ENCODE results near the gene NBPF3.
"Not testable (repeated sequence)": the region's sequence is repeated elsewhere in the genome, so short reads cannot be mapped to it uniquely, and the experiment has no call there.

NBPF3 gene

DNA sequence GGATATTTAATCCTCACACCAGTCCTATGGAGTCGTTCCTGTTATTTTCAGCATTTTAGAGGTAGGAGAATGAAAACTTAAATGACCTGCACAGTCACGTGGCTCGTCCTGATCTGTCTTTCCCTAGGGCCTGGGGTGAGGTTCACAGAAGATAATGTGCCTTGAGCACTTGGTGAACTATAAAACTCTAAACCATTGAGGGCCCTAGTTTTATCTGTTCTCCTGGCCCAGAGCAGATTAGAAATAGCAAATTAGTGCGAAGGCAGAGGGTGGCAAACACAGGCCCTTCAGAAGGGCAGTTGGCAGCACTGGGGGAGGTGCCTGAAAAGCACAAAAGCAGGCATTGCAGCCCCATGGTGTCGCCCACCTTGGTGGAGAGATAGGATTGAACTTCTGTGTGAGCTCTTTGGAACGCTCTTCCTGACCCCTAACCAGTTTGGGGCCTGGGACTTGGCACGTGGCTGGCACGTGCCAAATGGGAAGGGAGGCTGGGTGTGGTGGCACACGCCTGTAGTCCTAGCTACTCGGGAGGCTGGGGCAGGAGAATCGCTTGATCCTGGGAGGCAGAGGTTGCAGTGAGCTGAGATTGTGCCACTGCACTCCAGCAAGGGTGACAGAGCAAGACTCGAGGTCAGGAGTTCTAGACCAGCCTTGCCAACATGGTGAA is 1.2 kb upstream of the NBPF3 start:
- DNase-seq (ENCODE audit: low read depth): not testable (repeated sequence)

DNA sequence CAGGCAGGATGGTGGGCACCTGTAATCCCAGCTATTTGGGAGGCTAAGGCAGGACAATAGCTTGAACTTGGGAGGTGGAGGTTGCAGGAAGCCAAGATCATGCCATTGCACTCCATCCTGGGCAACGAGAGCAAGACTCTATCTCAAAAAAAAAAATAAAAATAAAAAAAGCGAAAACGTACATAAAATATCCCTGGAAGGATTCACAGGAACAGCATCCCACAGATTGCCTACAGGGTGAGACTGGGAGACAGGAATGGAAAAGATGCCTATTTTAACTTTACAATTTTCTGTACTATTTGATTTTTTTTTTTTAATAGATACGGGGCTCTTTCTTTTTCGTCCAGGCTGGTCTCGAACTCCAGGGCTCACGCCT is 604 bp upstream of the NBPF3 start:
- no peak for DNase-seq (ENCODE audit: low read depth)

DNA sequence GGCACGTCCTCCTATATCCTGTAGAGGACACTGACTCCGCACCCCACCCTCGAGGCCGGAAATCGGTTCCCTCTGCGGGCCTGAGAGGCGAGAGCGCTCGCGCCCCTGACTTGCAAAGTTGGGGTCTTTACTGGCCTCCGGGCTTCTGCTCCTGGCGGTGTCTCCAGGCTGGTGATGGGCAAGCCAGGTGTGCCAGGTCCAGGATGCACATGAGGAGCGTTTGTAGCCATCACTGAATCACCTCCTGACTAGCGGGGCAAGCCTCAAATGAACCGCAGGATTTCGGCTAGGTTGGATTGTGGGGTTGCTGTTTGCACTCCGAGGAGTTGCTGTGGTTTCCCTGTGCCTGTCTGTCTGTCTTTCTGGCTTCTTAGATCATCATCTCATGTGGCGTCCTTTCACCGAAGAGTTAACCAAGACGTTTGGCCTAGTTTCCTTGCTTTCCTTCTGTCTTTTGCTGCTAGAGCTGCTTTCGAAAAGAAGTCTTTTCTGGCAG is 741 bp downstream of the NBPF3 start:
- DNase-seq (ENCODE audit: low read depth): peak; percentile 78

DNA sequence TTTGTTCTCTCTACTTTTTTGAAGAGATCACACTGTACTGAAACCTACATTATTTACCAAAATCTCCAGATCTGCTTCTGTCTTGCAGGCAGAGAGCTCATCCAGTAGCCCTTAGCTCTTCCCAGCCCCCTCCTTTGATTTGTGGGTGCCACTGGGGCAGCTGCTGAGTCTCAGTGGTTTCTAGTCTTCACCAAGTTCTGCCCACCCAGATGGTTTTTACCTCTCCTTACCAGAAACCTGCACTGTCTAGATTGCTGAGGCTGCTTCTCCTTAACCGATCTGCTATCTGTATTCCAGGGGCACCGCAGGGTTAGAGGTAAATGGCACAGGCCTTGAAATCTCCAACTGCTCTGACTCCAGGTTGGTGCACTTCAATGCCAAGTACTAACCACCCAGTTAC is 6.7 kb downstream of the NBPF3 start:
- DNase-seq (ENCODE audit: low read depth): not testable (repeated sequence)

DNA sequence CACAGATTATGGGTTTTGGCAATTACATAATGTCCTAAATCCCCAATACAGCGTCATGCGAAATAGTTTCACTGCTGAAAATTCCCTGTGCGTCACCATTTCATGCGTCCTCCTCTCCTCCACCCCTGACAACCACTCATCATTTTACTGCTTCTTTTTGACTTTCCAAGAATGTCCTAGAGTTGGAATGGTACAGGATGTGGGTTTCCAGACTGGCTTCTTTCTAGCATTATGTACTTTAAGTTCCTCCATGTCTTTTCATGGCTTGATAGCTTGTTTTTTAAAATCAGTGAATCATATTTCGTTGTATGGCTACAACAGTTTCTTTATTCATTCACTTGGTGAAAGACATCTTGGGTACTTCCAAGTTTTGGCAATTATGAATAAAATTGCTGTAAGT is 7.4 kb downstream of the NBPF3 start:
- peak; percentile 95 for DNase-seq (ENCODE audit: low read depth)

DNA sequence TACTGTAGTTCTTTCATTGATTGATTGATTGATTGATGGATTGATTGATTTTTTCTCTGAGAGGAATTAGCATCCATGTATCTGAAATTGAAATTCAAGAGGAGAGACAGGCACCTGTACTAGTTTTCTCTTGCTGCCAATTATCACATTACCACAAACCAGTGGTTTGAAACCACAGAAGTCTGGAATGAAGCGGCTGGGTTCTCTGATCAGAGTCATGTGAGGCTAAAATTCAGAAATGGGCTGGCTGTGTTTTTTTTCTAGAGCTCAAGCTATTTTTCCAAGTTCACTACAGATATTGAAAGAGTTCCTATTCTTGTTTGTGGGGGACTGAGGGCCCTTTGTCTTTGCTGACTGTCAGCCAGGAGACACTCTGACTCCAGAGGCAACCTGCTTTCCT is 10.0 kb downstream of the NBPF3 start:
- DNase-seq (ENCODE audit: low read depth): peak; percentile 69

DNA sequence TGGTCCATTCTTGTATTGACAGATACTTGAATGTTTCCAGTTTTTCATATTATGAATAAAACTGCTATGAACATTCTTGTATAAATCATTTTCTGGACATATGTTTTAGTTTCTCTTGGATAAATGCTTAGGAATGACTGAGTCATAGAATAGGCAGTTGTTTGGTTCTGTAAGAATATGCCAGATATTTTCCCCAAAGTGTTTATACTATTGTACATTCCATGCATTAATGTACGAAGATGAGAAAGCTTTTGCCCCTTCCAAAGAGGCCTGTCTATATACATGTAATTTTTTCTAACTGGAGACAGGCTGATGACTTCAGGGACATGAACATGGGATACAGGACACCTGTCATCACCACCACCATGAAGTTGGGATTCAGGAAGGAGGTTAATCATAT is 11.3 kb downstream of the NBPF3 start:
- peak; percentile 91 for DNase-seq (ENCODE audit: low read depth)

DNA sequence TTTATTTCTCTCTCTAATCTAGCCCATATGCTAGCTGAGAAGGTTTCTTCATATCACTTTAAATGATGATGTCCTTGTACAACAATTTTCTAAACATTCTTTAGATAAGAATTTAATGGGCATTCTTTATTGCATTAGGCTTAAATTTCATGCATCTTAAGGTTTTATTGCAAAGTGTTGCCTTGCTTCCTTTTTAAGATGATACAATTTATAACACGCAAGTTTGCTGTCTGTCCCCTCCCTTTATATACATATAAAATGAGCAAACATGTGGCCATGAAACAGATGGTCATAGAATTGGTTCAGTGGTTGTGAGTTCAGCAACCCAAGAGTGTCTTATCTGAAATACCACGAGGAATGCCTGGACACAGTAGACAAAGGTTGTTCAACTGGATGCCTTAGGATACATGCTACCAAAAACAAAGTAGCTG is 12.1 kb downstream of the NBPF3 start:
- DNase-seq (ENCODE audit: low read depth): peak; percentile 44

DNA sequence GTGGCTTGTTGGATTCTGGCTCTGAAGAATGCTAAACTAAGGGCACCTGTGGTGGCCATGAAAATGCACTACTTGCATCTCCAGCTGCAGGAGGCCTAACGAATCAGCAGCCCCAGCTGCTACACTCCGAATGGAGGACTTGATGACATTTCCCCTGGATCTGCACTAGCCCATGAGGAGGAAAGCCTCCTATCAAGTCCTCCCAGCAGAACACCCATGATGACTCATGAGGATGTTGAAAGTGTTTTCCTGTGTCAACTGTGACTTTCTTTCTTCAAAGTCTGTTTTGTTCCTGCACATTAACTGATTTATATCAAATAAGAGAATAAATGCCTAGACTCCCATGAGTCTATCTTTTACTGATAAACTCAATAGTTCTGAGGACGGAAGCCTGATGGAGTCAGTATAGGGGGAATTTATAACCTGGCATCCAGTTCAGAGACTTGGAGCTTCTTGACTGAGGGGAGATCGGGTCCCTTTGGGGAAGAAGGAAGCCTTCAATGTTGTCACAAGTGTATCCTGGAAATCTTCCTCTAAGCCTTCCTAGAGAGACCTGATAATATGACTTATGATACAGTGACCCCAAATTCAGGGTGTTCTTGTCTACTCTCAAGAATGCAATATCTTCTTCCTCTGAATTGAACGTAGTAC is 14.2 kb downstream of the NBPF3 start:
- DNase-seq (ENCODE audit: low read depth): peak; percentile 92

DNA sequence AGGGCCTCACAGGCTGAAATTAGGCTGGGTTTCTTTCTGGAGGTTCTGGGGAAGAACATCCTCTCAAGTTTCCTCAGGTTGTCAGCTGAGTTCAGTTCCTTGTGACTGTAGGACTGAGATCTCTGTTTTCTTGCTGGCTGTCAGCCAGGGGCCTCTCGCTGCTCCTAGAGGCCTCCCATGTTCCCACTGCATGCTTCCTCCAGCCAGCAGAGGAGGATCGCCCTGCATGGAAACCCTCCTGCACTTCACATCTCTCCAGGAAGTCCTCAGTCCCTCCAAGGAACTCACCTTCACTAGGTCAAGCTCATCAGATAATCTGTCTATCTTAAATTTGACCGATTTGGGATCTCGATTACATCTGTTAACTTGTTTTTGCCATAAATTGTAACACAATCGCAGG is 15.0 kb downstream of the NBPF3 start:
- not testable (repeated sequence) for DNase-seq (ENCODE audit: low read depth)

DNA sequence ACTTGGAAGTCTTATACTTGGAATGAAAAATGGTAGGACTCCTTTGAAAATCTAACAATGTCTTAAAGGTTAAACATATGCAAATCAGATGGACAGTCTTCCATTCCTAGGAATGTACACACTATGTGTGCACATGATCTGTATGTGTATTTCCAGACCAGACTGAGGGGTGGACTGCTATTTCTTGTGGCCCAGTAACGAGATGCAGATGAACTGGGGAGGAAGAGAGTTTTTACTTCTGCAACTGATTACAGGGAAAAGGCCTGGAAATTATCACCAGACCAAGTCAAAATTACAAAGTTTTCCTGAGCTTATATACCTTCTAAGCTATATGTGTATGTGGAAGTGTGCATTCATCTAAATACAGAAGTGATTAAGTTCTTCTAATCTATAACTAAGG is 17.7 kb downstream of the NBPF3 start:
- DNase-seq (ENCODE audit: low read depth): no peak

DNA sequence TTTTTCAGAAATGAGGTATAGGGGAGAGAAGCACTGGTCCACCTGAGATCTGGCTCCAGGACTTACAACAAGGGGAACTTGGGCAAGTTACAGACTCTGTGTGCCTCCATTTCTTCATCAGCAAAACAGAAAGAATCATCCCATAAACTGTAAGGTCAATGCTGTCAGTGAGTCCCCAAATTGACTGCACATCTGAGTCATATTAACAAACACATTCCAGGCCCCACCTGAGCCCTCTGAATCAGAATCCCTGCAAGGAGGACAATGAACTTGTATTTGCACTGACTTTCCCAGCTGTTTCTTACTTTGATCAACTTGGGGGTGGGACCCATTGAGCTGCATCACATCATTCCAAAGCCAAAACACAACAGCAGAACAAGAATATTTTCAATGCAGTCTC is 25.2 kb downstream of the NBPF3 start:
- not testable (repeated sequence) for DNase-seq (ENCODE audit: low read depth)

DNA sequence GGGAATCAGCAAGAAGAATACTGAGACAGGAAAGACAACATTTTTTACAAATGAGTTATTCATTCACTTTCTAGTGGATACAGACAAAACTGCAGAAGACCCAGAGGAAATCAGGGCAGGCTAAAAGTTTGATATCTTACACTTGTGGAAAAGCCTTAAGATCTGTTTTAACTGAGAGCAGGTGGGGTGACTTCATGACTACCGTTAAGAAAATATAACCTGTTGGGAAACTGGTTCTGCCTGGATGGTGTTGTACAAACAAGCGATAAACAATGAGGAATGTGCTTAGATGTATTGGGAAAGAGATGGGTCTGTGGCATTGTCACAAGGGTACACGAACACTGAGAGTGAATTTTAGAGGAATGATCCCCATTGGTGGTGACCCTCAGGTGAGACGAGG is 28.0 kb downstream of the NBPF3 start:
- DNase-seq (ENCODE audit: low read depth): not testable (repeated sequence)

DNA sequence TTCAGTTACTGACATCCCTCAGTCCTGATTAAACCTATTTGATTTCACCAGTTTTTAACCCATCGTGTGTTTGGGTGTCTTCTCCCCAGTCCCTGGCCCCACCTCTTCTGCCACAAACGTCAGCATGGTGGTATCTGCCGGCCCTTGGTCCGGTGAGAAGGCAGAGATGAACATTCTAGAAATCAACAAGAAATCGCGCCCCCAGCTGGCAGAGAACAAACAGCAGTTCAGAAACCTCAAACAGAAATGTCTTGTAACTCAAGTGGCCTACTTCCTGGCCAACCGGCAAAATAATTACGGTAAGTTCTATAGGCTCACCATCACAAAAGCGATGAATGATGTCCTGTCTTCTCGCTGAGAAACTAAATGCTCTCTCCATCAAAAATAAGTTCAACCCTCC is 28.7 kb downstream of the NBPF3 start:
- DNase-seq (ENCODE audit: low read depth): peak; percentile 70

DNA sequence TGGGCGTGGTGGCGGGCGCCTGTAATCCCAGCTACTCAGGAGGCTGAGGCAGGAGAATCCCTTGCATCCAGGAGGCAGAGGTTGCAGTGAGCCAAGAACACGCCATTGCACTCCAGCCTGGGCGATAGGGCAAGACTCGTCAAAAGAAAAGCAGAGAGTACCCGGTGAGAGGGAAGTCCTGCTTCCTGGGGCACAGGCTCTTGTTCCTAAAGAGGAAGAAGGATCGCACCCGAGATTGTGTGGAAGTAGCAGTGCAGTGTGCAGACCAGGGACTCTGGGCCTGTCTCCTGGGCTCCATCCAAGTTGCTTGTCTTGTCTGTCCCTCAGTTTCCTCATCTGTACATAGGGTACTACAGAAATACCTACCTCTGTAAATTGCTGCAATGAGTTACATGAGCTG is 29.6 kb downstream of the NBPF3 start:
- no peak for DNase-seq (ENCODE audit: low read depth)

DNA sequence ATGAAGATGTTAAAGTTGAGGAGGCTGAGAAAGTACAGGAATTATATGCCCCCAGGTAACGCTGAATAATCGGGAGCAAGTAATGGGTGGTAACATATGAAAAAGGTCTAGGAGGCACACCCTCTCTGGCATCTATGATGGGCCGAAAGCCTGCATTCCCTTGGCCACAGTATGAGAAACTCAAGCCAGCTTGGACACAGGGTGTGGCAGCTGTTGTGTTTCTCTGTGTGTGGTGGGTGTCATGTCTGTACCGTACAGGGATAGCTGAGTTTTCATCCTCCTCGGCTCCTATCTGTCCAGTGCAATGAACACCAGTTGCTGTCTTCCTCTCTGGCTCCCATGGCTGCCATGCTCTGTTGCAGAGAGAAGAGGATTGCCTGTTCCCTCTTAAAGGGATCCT is 32.9 kb downstream of the NBPF3 start:
- no peak for DNase-seq (ENCODE audit: low read depth)

DNA sequence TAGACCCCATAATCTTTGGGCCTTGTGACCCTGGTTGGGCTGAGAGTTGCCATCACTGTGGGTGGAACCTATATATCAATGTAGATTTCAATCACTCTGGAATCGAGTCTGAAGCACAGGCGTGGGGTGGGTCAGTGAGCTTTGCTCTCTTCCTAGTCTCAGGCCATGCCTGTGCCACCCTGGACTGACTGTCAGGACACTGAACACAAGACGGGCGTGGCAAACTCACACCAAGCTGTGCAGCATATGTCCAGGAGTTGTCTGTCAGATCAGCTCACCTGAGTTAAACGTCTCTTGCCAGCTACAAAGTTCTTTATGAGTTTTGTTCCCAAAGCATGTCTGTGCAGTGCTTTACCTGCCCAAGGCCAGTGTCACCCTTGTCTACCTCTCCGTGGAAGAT is 38.4 kb downstream of the NBPF3 start:
- no peak for DNase-seq (ENCODE audit: low read depth)

DNA sequence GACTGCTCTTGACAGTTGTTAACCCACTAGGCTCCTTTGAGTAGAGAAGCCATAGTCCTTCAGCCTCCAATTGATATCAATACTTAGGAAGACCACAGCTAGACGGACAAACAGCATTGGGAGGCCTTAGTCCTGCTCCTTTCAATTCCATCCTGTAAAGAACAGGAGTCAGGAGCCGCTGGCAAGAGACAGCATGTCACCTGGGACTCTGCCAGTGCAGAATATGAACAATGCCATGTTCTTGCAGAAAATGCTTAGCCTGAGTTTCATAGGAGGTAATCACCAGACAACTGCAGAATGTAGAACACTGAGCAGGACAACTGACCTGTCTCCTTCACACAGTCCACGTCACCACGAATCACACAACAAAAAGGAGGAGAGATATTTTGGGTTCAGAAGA is 43.9 kb downstream of the NBPF3 start:
- not testable (repeated sequence) for DNase-seq (ENCODE audit: low read depth)

DNA sequence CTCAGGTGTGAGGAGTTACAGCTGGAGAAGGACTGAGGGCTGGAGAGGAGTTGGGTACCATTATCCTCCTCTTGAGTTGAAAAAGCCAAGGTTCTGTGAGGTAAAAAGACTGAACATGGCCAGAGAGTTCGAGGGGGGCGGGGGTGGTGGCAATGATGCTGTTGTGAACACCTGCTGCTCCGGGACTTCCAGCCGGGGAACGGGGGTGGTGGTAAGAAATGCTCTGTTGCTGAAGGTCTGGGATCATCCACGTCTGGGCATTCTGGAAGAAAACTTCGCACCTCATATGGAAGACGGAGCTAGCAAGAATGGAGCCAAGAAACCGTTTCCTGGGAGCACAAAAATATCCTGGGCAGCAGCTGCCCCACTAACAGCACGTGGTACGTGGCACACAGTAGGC is 49.2 kb downstream of the NBPF3 start:
- DNase-seq (ENCODE audit: low read depth): no peak

DNA sequence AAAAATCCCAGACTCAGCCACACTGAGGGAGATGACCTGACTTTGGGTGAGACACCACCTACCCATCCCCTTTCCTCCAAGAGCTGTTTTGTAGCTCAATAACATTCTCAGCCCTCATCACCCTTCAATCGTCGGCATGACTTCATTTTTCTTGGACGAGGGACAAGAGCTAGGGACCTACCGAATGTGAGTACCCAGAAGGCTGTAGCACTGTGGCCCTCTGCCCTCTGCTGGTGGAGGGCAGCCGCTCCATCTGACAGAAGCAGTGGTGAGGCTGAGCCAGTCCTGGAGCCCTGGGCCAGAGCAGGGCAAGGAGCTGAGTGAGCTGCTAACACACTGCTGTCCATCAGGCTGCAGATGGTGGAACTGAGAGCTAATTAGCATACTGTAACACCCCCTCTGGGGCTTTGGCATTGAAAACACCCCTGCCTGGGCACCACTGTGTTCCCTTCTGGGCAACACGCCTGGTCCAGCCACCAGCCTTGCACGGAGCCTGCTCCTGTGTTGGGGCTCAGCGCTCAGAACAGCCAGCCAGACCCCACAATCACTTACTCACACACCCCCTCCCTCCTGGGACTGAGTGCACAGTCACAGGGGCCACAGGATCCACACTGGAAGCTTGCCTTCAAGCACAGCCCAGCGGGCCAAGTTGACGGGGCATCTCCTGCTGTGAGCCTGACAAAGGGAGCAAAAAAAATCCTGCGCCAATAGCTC is 51.0 kb downstream of the NBPF3 start:
- peak; percentile 74 for DNase-seq (ENCODE audit: low read depth)

DNA sequence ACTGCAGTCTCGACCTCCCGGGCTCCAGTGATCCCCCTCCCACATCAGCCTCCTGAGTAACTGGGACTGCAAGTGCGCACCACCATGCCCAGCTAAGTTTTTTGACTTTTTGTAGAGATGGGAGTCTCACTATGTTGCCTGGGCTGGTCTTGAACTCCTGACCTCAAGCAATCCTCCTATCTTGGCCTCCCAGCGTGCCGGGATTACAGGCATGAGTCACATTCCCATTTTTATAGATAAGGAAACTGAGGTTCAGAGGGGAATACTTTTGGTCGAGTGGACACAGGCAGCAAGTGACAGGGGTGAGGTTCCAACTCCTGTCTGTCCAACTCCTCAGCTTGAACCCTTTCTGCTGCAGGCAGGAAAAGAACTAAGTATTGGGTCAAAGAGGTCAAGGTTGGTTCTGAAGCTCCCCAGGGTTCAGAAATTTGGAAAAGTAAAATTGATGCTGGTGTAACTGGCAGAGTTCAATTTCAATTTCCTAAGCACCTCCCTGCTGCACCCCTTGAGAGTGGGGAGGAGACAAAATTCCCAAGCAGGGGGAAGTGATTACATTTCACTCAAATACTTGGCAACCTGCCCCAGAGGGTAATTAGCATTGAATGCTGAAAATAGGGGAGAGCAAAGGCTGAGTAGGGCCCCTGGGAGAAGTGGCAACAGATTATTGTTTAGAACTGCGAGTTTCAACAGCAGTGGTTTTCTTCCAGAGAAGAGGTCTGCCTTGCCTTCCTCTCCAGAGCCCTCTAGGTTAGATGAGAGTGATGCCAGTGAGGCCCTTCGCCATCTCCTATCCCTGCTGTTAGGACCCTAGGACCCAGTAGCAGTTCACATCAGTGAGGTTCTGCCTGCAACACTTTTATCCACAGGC is 51.8 kb downstream of the NBPF3 start:
- DNase-seq (ENCODE audit: low read depth): no peak

DNA sequence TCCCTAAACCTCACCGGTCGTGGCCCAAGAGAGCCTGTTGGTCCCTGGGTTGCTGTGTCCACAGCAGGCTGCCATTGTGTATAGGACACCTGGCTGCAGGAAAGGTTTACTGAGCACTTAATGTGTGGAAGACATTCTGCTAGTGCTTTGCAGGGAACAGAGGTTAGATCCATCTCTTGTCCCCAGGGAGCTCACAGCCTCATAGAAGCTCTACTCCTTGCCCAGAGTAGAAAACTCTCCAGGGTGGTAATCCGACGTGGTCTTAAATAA is 52.4 kb downstream of the NBPF3 start:
- DNase-seq (ENCODE audit: low read depth): no peak

DNA sequence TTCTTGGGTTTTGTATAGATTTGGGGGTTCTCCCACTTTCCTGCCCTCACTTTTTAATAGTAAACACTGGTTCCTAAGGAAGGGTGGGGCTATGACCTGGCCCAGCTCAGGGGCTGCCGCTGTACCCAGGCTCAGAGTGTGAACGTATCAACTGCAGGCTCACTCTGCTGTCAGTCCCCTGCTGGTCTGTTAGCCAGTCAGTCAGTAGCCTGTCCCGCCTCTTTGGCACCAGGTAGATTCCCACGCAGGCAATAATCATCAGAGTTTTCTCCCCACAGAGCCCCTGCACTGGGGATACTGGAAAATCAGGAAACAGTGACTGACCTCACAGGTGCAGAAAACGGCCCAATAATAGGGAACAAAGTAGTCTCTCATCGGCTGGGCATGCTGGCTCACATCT is 54.3 kb downstream of the NBPF3 start:
- no peak for DNase-seq (ENCODE audit: low read depth)
